OCI-LY3 (cell line): ENCODE measurements around the gene PLIN4.

Source experiments
- EZH2phosphoT487 ChIP-seq: fragments of 200-600 bp; shearing (Covaris generic); IDR thresholded peaks from 2 replicates; pipeline ENCODE4 v1.6.1; 2018; ENCODE audit warnings: antibody characterized with exemption, mixed run types, low read depth
- TF ChIP-seq, protein P1 (sequence below): fragments of 200-600, 300-600 bp; sonication (generic); IDR thresholded peaks from 2 replicates; pipeline ENCODE4 v1.5.1; 2014; ENCODE audit warnings: antibody characterized with exemption, low read length, low read depth

DNA sequence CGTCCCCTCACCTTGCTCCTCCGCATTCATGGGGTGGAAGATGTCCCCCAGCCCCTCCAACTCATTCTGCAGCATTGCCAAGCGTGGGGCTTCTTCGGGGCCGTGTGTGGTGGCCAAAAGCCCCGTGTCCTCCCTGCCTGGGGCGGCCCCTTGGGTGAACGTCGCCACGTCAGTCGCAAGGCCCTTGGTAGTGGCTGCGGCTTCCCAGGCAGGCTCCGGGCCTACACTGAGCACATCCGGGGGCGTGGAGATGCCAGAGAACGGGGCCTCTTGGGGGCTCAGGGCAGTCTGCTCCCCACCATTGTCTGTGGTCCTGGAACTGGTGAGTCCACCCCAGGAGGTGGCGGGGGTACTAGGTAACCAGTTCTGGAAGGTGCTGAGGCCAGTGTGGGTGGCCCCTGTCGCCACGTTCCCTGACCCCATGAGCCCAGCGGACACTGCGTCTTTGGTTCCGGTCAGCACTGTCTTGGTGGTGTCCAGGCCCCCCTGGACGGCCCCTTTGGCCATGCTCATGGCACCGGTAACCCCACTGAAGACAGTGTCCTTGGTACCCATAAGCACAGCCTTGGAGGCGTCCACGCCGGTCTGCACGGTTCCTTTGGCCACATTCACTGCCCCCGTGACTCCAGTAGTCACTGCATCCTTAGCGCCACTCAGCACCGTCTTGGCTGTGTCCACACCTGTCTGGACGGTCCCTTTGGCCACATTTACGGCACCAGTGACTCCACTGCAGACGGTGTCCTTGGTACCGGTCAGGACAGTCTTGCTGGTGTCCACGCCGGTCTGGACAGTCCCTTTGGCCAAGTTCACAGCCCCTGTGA lies 7.6 kb downstream of the PLIN4 start:
- TF ChIP-seq, protein P1, sequence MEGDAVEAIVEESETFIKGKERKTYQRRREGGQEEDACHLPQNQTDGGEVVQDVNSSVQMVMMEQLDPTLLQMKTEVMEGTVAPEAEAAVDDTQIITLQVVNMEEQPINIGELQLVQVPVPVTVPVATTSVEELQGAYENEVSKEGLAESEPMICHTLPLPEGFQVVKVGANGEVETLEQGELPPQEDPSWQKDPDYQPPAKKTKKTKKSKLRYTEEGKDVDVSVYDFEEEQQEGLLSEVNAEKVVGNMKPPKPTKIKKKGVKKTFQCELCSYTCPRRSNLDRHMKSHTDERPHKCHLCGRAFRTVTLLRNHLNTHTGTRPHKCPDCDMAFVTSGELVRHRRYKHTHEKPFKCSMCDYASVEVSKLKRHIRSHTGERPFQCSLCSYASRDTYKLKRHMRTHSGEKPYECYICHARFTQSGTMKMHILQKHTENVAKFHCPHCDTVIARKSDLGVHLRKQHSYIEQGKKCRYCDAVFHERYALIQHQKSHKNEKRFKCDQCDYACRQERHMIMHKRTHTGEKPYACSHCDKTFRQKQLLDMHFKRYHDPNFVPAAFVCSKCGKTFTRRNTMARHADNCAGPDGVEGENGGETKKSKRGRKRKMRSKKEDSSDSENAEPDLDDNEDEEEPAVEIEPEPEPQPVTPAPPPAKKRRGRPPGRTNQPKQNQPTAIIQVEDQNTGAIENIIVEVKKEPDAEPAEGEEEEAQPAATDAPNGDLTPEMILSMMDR, result no peak
- no peak for TF ChIP-seq EZH2phosphoT487
